Urinary bladder (tissue), 4 donors: ENCODE results near the gene AMPD1. TPM values are rescaled to one million over a fixed set of nuclear protein-coding genes. Genes with fewer than 3 reads are reported as not detected.

Experiments used
- DNase-seq: peaks from one replicate; pipeline ENCODE4 v3.0.0-alpha.2; 2015; ENCODE audit errors: extremely low spot score
- H3K27ac ChIP-seq: one replicate; pipeline ENCODE4 v1.5.1; 2013; ENCODE audit warnings: low read depth, mild to moderate bottlenecking, moderate library complexity
- H3K36me3 ChIP-seq: one replicate; pipeline ENCODE4 v1.6.1; 2013; ENCODE audit warnings: mild to moderate bottlenecking, moderate library complexity; ENCODE audit not compliant: insufficient read depth
- H3K4me1 ChIP-seq: one replicate; pipeline ENCODE4 v1.6.1; 2013; ENCODE audit warnings: mild to moderate bottlenecking, moderate library complexity; ENCODE audit not compliant: insufficient read depth
- H3K4me3 ChIP-seq: one replicate; pipeline ENCODE4 v1.5.1; 2013; ENCODE audit warnings: low read depth, low read length
- WGBS: extraction: QIAGEN DNeasy Blood & Tissue Kit; methylation state at CpG from one replicate; pipeline ENCODE4 v1.1.7; 2013; 5-methylcytosine and 5-hydroxymethylcytosine counted together
- polyA plus RNA-seq: library from polyadenylated mRNA; stranded (reverse); fragments of 200-250 nt; gene quantifications from one replicate; pipeline ENCODE4 v1.2.3, GENCODE V29; 2013
- total RNA-seq: library from RNA; depleted of rRNA; stranded (reverse); fragments of >200 nt; gene quantifications from one replicate; pipeline ENCODE4 v1.2.3, GENCODE V29; 2014
- donor health status: healthy with polysubstance abuse.
- donor health status: healthy.

AMPD1 gene
- total and polyA plus RNA-seq, 2 donors, result 1.9 TPM; not detected in 1

DNA sequence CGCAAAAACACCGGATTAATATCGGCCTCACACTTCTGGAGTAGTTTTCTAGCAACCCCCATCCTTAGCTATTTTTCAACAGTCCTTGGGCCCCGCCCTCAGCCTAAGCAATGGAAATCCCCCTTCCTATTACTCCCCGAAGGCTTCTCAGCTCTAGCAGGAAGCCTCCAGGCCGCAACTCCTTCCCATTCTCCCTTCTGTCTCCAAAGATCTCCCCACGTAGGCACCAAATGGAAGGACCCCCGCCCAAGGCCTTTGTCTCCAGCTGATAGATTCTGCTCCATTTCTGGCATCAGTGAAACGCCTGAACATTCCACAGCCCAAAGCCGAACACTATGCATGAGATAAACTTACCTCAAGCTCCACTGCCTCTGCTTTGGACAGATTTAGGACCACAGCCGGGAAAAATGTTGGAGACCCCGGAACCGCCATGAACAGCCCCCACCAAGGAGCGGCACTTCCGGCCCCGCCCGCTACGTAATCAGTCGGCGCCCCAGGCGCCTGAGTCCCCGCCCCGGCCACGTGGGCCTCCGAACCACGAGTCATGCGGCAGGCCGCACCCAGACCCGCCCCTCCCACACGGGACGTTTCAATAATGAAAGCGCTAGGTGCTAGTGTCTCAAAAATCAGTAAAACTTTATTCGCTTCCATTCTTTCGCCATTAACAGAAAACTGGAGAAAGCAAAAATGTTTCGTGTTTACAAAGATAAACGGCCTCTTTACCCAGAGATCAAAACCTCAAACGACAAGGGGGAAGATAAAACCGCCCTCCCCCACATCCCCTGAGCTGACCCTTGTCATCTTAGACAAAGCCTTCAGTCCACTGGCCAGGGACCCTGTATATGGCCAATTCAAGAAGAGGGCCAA is 21.2 kb upstream of the AMPD1 start, which contains the start of gene NRAS:
Gene NRAS, minus strand, starts transcription at position 468 of the 867 bp plus-strand sequence. CDS start 611 bp downstream, outside the sequence.
- under 1% methylated on average over 38 of the region's 38 CpGs for WGBS
- peak within 1 kb of the TSS; percentile 69 for H3K4me3 ChIP-seq
- peak; percentile 85 for DNase-seq
- no peaks in the 10 kb centered on the region for H3K4me1 ChIP-seq
- H3K36me3 ChIP-seq, result peaks cover 10% of the 10 kb centered on the region
- peak within 1 kb of the TSS; percentile 86 for H3K27ac ChIP-seq

DNA sequence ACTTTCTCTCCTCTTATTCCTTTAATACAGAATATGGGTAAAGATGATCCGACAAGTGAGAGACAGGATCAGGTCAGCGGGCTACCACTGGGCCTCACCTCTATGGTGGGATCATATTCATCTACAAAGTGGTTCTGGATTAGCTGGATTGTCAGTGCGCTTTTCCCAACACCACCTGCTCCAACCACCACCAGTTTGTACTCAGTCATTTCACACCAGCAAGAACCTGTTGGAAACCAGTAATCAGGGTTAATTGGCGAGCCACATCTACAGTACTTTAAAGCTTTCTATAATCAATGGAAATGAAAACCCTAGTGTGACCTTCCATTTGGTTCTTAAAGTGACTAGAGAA is 20.6 kb upstream of the AMPD1 start:
- peak overlapping the region; percentile 86 for H3K27ac ChIP-seq
- peak overlapping the region; percentile 69 for H3K4me3 ChIP-seq
- DNase-seq, result no peak
- WGBS, result 25% methylated on average over 4 of the region's 4 CpGs
- H3K36me3 ChIP-seq, result peaks cover 10% of the 10 kb centered on the region
- no peaks in the 10 kb centered on the region for H3K4me1 ChIP-seq

DNA sequence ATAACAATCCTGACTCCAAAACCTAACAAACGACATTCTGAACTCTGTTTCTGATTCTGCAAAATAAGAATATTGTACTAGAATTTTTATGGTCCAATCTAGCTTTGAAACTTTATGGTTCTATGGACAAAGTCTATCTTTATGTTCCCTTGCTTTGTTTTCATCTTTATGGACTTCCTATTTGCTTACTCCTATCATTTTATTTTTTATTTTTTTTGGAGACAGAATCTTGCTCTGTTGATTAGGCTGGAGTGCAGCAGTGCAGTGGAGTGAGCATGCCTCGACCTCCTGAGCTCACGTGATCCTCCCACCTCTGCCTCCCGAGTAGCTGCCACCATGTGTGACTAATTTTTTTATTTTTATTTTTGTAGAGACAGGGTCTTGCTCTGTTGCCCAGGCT is 17.6 kb upstream of the AMPD1 start:
- Histone ChIP-seq H3K36me3 (peaks cover 6% of the 10 kb centered on the region), H3K27ac (no peak overlapping the region), H3K4me3 (no peak overlapping the region), H3K4me1 (no peaks in the 10 kb centered on the region)
- 85% methylated on average over 4 of the region's 4 CpGs for WGBS
- no peak for DNase-seq

DNA sequence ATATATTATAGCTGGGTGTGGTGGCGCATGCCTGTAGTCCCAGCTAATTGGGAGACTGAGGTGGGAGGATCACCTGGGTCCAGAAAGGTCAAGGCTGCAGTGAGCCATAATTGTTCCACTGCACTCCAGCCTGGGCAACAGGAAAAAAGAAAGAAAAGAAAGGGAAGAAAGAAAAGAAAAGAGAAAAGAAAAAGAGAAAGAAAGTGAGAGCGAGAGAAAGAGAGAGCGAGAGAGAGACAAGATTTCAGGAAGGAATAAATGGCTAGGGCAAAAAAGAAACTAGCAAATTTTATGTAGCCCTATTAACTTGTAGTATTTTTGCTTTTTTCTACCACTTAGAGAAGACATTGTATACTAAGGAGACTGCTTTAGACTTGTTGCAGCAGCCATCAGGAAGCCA is 15.0 kb upstream of the AMPD1 start:
- no peak overlapping the region for H3K4me3 ChIP-seq
- 99% methylated on average over 3 of the region's 3 CpGs for WGBS
- H3K4me1 ChIP-seq, result no peaks in the 10 kb centered on the region
- H3K36me3 ChIP-seq, result peaks cover 8% of the 10 kb centered on the region
- no peak overlapping the region for H3K27ac ChIP-seq
- no peak for DNase-seq

DNA sequence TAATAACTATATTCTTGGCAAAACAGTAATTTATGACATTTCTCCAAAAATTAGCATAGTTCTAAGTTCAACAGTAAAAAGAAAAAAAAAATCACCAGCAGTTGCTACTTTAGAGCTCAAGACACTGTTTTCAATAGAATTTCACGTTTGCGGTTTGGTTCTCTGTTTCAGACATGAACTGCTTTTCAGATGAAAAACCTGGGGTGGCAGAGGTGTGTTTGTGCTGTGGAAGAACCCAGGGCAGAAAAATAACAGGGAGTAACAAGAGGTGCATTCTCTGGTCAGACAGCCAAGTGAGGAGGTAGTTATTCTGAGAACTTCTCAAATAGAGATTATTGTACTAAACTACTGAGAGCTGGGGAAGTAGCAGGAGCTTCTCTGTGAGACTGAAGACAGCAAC is 12.3 kb upstream of the AMPD1 start:
- Histone ChIP-seq H3K27ac (no peak overlapping the region), H3K4me3 (no peak overlapping the region), H3K4me1 (no peaks in the 10 kb centered on the region), H3K36me3 (peaks cover 8% of the 10 kb centered on the region)
- no peak for DNase-seq
- WGBS, result 94% methylated on average over 2 of the region's 2 CpGs

DNA sequence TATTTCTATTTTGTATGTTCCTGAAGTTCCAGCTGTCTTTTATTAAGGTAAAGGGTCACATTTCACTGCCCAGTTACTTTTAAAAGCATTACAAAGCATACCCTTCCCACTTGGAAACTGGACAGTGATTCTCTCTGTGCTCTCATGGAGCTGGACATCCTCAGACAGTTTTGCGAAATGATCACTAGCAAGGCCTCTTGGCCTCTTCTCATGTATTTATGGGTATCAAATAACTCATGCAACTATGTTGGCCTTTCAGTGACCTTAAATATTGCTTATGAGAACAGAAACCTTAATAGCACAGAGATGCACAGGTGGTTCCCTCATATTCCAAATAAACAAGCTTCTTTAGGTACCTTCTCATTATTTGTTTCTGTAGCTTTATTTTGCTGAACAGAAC is 7.9 kb upstream of the AMPD1 start:
- Histone ChIP-seq H3K36me3 (peaks cover 3% of the 10 kb centered on the region), H3K4me1 (no peaks in the 10 kb centered on the region), H3K27ac (no peak overlapping the region), H3K4me3 (no peak overlapping the region)
- 78% methylated on average over 1 of the region's 1 CpG for whole genome bisulfite sequencing
- no peak for DNase-seq

DNA sequence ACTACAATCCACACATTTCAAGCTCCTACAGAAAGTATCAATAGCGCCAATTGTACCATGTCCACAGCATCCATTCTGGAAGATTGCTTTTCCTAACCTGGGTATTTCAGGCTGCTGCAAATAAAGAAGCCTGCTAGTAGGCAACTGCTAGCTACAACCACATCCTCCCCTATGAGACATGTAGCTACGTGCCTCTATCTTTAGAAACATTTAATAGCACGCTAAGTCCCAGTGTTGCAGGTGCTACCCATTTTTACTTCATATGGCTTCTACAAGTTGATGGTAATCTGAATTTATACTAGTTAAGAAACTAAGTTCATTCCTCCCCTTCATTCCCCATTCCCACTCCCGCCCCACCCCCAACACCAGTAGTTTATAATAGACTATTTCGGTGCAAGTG is 7.4 kb upstream of the AMPD1 start:
- no peak overlapping the region for H3K4me3 ChIP-seq
- peaks cover 2% of the 10 kb centered on the region for H3K36me3 ChIP-seq
- H3K4me1 ChIP-seq, result no peaks in the 10 kb centered on the region
- 86% methylated on average over 5 of the region's 5 CpGs for WGBS
- DNase-seq, result no peak
- no peak overlapping the region for H3K27ac ChIP-seq

DNA sequence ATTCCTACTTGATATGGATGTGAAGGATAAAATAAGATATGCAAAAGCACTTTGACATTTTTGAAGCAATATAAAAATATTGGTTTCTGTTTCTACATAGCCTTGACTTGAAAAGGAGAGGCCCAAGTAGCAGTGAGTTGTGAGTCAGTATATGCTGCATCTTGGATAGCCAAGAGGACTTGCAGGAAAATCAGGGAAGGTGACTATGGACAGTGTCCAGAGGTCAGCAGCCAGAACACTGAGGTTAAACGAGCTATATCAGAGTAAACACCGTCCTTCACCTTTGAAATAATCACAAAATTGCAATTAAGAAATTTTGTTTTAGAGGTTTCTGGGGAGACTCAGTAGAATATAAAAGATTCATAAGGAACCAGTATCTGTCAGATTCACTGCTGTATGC is 6.6 kb upstream of the AMPD1 start:
- Histone ChIP-seq H3K27ac (no peak overlapping the region), H3K36me3 (no peaks in the 10 kb centered on the region), H3K4me1 (no peaks in the 10 kb centered on the region), H3K4me3 (no peak overlapping the region)
- no peak for DNase-seq
- WGBS, result 66% methylated on average over 2 of the region's 2 CpGs

DNA sequence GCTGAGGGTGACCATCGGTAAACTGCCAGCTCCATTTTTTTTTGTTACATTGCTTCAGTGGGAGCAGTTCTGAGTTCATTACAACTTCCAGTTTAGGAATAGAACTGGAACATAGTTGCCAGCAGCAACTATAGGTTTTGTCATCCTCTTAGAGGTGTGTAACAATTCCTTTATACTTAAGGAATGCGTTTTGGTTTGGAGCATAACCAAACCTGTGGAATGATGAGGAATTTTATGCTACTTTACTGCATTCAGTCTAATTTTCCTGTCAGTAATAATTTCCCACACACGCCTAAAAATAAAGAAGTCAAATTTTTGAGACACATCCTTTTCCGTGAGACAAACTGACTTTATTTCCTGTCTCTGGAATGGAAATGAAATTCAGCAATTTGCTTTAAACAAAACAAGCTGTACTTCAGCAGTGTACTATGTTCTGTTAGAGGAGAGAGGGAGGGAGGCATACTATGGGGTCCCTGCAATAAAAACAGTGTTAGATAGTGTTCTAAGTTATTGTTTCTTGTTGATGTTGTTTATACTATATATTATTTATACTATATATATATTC is 4.8 kb upstream of the AMPD1 start:
- Histone ChIP-seq H3K4me3 (no peak overlapping the region), H3K27ac (no peak overlapping the region), H3K36me3 (no peaks in the 10 kb centered on the region), H3K4me1 (no peaks in the 10 kb centered on the region)
- WGBS, result 55% methylated on average over 4 of the region's 4 CpGs
- DNase-seq, result no peak

DNA sequence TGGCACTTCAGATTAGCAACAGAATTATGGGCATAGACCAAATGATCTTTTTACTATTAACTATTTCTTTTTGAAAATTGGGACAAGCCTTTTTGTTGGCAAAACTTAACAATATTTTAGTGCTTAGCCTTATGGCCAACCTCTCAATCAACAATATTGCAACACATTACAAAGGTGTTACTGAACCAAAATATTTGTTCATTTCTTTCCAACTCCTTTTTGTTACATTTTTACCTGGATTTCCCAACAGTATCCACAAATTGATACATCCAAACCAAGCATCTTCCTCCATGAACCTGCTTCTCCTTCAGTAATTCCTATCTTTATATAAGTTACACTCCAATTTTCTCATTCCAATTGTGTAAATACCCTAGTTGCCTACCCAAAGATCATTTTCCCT is 1.5 kb upstream of the AMPD1 start:
- no peak for DNase-seq
- no peaks in the 10 kb centered on the region for H3K36me3 ChIP-seq
- no peak overlapping the region for H3K4me3 ChIP-seq
- H3K4me1 ChIP-seq, result no peaks in the 10 kb centered on the region
- no peak overlapping the region for H3K27ac ChIP-seq

DNA sequence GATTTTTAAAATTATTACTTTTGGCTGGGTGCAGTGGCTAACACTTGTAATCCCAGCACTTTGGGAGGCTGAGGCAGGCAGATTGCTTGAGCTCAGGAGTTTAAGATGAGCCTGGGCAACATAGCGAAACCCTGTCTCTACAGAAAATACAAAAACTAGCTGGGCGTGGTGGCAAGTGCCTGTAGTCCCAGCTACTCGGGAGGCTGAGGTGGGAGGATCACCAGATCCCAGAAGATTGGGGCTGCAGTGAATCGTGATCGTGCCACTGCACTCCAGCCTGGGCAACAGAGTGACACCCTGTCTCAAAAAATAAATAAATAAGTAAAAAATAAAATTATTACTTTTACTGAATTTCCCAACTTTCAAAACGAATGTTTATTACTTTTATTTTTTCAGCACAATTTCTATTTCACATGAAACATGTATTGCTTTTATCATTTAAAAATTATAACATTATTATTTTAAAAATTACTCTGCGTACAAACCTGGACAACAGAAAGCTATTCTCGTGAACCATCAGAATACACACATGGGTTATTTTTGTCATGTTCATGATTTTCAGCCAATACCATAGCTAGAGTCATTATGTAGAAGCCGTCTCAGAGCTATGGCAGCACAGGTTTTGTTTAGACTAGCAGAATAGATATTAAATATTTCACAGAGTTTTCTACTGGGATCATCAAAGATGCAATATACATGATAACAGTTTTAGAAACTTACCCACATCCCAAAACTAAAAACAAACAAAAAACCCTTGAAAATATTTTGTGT is 621 bp downstream of the AMPD1 start:
- Histone ChIP-seq H3K4me1 (no peaks in the 10 kb centered on the region), H3K4me3 (no peak overlapping the region), H3K36me3 (no peaks in the 10 kb centered on the region), H3K27ac (no peak overlapping the region)
- DNase-seq, result no peak
- 82% methylated on average over 9 of the region's 9 CpGs for WGBS

DNA sequence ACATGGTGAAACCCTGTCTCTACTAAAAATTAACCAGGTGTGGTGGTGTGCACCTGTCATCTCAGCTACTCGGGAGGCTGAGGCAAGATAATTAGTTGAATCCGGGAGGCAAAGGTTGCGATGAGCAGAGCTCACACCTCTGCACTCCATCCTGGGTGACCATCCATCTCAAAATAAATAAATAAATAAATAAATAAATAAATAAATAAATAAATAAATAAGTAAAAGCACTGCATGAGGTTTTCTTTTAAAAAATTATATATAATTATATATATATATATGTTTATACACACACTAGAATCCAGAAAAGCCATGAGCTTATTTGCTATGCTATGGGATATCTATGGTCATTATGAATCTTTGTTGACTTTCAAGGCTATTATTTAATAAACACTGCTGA is 2.4 kb downstream of the AMPD1 start:
- no peak overlapping the region for H3K4me3 ChIP-seq
- H3K36me3 ChIP-seq, result no peaks in the 10 kb centered on the region
- no peak for DNase-seq
- H3K4me1 ChIP-seq, result no peaks in the 10 kb centered on the region
- WGBS, result 95% methylated on average over 3 of the region's 3 CpGs
- no peak overlapping the region for H3K27ac ChIP-seq

DNA sequence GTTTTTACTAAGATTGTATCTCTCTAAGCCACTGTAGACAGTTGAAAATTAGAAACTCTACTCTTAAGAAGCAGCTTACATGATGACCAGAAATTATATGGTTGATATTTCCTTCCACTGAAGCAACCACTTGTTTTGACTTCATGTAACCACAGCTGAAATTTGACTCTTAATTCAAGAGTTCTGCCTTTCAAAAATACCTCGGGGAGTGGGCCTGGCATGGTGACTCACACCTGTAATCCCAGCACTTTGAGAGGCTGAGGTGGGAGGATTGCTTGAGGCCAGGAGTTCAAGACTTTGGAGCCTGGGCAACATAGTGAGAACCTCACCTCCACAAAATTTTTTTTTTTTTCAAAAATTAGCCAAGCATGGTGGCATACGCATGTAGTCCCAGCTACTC is 4.3 kb downstream of the AMPD1 start:
- H3K4me3 ChIP-seq, result no peak overlapping the region
- no peak overlapping the region for H3K27ac ChIP-seq
- no peaks in the 10 kb centered on the region for H3K4me1 ChIP-seq
- DNase-seq, result no peak
- WGBS, result 78% methylated on average over 2 of the region's 2 CpGs
- no peaks in the 10 kb centered on the region for H3K36me3 ChIP-seq

DNA sequence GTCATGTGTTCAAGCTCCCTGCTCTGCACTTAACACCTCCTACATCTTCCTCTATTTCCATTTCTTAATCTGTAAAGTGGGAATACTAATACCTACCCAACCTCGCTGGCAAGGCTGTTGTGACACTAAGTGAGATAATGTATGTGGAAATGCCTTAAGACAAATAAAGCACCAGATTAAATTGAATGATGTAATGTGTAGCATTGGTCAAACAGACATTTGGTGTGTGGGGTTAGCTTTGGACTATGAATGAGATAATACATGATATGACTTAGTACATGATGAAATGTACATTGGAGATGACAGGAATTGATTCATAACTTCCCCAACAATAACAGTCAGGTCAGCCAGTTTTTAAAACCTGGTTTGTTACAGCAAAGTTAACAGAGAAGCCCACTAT is 5.2 kb downstream of the AMPD1 start:
- WGBS, result 76% methylated on average over 1 of the region's 1 CpG
- DNase-seq, result no peak
- H3K36me3 ChIP-seq, result no peaks in the 10 kb centered on the region
- no peak overlapping the region for H3K27ac ChIP-seq
- no peak overlapping the region for H3K4me3 ChIP-seq
- no peaks in the 10 kb centered on the region for H3K4me1 ChIP-seq
